T-helper 9 cell (primary cell): Measurements from ENCODE around the gene TMEM45A.
"Not testable (repeated sequence)": the region's sequence is repeated elsewhere in the genome, so short reads cannot be mapped to it uniquely, and the experiment has no call there.

Experiments used
- DNase-seq: peaks from one replicate; pipeline ENCODE4 v3.0.0-alpha.2; 2020
- total RNA-seq, 2 donors: gene quantifications; one replicate each; lab custom pipeline; 2026; lab: John Stamatoyannopoulos, UW

Gene TMEM45A, protein sequence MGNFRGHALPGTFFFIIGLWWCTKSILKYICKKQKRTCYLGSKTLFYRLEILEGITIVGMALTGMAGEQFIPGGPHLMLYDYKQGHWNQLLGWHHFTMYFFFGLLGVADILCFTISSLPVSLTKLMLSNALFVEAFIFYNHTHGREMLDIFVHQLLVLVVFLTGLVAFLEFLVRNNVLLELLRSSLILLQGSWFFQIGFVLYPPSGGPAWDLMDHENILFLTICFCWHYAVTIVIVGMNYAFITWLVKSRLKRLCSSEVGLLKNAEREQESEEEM
- total RNA-seq: 0 to 0.28 reads per million in 2 donors

DNA sequence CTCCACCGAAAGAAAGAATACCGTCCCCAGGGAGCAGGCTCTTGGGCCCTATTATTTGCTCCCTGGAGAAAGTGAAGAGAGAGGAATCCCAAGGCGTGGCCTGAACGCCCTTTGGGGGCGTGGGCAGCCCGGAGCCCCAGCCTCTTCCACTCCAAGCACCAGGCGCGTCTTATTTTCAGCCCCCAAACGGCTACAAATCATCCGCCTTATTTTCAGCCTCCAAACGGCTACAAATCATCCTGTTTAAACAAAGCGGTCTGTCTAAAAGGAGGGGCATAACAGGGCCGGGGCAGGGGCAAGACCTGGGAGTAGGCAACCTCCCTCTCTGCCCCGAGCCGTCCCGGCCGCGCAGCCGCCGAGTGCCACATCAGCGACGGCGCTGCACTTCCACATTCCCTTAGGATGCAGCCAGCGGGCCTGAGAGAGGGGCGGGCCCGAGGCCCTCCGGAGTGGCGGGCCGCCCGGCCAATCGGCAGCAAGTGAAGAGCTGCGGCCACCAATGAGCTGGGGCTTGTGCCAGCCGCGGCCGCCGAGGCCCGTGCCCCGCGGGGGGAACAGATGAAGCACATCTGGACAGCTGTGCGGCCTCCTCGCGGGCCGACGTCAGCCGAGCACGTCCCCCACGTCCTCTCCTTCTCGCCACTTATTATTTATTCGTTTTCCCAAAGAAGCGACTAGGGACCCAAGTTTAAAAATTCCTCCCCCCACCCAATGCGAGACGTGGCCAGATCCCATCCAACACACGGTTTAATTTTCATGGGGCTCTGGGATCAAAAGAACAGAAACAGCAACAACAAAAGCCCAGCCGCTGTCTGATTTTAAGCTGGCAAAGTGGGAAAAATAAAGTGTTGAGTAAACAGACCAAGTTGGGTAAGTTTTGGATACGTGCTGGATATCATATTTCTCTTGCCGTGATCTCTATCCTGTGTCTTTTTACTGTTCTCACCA, at the start of gene TMEM45A:
Gene TMEM45A, plus strand, starts transcription at position 561 of the 948 bp plus-strand sequence. CDS start 62,593 bp downstream, outside the sequence.
- DNase-seq: peak; percentile 71

DNA sequence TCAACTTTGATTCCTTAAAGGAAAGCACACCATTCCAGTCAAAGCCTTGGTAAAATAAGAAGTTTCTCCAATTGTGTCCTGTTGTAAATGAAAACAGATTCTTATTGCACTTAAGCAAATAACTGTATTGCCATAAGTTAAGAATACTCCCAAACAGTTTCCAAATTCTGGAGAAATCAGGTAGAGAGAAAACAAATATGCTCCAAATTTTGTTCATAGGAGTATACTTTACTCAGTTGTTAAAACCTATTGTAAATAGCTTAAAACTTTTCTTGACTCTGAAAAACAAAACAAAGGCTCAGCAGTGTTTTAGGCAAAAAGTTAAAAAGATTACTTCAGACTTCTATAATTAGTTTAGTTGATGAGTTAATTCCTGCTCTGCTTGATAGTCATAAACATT, 48.7 kb upstream of the TMEM45A start:
- no peak for DNase-seq

DNA sequence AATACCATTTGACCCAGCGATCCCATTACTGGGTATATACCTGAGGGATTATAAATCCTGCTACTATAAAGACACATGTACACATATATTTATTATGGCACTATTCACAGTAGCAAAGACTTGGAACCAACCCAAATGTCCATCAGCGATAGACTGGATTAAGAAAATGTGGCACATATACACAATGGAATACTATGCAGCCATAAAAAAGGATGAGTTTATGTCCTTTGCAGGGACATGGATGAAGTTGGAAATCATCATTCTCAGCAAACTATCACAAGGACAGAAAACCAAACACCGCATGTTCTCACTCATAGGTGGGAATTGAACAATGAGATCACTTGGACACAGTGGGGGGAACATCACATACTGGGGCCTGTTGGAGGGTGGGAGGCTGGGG, 45.4 kb upstream of the TMEM45A start:
- not testable (repeated sequence) for DNase-seq

DNA sequence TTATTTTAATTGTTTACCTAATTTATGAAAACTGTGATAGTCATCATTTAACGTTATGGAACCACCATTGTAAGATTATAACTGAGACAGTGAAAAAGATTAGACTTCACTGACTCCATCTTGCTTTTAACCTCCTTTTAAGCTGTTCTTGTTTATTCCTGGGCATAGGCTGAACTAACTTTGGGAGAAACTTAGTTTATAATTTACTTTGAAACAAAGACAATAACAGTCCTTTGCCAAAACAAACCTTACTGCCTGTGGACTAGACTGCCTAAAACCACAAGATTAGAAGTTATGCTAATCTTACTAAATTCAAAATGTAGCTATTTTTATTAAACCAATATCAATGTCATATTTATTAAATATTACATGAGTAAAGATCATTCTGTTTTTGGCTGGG, 44.3 kb upstream of the TMEM45A start:
- DNase-seq: no peak

DNA sequence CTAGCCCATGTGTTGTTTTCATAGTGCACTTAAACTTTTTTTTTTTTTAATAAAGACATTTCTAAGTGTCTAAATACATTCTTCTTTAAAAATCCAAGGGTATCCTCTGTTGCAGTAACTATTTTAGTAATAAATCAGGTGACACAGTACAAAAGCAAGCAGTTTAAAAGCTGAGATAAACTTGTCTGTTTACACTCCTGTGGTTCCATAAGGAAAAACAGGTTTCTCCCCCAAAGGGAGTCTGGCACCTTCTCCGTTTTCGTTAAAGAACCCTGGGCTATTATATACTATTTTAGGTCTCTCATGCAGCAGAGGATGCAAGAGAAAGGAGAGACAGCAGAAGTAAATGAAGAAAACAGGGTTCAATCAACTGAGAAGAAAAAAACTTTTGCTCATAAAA, 43.2 kb upstream of the TMEM45A start:
- no peak for DNase-seq

DNA sequence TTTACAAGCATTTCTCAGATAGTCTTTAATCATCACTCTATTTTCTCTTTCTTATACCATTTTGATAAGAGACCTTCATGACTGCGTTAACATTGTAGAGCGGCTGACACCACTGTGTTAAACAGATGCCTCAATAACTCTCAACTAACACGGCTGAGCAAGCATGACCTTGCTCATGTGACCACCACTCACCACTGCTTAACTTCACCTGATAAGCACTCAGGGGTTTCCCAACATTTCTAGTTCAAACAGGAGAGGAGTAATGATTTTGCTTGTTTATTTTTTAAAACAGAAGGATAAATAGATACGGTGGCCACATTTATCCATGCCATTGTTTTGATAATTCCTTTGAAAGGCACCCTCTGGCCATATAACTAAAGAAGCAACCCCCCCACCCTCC, 37.7 kb upstream of the TMEM45A start:
- DNase-seq: no peak

DNA sequence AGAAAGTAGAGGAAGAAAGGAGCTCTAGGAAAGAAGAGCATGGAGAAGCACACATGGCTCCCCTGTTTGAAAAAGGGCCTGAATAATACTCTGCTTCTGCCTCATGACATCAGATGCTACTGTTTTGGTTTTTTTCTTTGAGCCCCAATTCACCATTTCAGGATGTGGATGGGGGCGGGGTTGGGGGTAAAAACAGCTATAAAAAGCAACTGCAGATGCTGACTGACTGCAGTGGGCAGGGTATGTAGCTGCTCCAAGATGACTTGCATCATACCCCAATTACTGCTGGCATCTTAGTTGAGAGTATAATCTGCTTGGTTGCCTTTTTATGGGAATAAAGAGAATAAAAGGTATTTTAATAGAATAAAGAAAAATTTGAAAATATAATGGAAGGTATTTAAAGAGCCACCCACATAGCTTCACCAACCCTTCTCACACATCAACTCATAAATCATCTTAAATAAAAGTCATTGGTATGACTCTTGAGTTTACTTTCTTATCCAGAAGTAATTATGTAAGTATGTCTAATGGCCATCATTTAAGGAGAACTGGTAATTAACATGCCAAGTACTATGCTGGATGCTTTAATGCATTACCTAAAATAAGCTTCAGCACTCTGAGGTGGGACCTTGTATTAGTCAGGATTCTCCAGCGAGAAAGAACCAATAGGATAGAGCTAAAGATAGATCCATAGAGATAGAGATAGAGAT, 36.4 kb upstream of the TMEM45A start:
- no peak for DNase-seq

DNA sequence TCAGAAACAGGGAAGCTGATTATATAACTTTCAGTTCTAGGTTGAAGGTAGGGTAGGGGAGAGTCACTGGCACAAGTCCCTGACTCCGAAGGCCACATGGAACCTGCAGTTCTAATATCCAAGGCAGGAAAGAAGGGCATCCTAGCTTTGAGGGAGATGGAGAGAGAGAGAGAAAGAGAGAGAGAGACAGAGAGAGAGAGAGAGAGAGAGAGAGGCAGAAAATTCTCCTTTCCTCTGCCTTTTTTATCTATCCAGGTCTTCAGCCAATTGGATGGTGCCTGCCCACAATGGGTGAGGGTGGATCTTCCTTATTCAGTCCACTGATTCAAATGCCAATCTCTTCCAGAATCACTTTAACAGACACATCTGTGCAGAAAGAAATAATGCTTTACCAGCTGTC, 35.7 kb upstream of the TMEM45A start:
- DNase-seq: no peak

DNA sequence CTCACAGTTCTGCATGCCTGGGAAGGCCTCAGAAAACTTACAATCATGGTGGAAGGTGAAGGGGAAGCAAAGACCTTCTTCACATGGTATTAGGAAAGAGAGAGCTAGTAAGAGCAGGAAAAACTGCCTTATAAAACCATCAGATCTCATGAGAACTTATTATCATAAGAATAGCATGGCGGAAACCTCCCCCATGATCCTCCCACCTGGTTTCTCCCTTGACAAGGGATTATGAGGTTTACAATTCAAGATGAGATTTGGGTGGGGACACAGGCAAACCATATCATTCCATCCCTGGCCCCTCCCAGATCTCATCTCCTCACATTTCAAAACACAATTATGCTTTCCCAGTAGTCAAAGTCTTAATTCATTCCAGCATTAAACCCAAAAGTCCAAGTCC, 34.6 kb upstream of the TMEM45A start:
- no peak for DNase-seq

DNA sequence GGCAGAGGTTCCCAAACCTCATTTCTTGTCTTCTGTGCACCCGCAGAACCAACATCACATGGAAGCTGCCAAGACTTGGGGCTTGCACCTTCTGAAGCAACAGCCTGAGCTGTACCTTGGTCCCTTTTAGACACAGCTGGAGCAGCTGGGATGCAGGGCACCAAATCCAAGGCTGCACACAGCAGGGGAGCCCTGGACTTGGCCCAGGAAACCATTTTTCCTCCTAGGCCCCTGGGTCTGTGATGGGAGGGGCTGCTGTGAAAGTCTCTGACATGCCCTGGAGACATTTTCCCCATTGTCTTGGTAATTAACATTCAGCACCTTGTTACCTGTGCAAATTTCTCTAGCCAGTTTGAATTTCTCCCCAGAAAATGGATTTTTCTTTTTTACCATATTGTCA, 33.6 kb upstream of the TMEM45A start:
- DNase-seq: no peak

DNA sequence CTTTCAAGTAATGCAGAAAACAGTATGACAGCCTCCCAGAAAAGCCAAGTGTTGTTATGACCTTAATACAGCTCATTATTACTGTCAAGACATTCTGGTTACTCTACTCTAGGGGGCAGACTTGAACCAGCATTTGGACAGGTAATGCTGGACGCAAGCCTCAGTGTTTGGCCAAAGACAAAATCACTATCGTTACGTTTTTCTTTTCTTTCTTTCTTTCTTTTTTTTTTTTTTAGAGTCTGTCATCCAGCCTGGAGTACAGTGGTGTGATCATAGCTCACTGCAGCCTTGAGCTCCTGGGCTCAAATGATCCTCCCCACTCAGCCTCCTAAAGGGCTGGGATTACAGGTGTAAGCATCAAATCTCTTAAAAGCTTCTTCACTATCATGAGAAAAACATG, 29.4 kb upstream of the TMEM45A start:
- no peak for DNase-seq

DNA sequence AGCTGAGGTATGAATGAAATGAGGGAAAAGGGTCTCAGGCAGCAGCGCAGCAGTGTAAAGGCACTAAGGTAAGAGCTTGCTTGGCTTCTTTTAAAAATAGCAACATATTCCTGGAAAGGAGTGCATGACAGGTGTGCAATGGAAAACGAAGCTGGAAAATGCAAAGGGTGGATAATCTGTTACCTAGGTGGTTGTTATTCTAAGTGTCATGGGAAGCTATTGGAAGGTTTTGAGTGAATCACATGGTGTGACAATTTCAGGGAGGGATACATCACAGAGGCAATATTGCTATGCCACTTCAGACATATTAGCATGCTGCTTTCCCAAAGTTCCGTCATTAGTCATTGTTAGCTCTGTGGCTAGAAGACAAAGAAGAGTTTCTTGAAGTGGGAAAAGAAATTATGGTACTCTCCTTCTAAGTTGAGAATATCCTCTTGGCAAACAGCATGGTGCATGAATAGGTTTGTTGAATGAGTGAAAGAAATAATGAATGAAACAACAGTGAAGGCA, 28.7 kb upstream of the TMEM45A start:
- no peak for DNase-seq

DNA sequence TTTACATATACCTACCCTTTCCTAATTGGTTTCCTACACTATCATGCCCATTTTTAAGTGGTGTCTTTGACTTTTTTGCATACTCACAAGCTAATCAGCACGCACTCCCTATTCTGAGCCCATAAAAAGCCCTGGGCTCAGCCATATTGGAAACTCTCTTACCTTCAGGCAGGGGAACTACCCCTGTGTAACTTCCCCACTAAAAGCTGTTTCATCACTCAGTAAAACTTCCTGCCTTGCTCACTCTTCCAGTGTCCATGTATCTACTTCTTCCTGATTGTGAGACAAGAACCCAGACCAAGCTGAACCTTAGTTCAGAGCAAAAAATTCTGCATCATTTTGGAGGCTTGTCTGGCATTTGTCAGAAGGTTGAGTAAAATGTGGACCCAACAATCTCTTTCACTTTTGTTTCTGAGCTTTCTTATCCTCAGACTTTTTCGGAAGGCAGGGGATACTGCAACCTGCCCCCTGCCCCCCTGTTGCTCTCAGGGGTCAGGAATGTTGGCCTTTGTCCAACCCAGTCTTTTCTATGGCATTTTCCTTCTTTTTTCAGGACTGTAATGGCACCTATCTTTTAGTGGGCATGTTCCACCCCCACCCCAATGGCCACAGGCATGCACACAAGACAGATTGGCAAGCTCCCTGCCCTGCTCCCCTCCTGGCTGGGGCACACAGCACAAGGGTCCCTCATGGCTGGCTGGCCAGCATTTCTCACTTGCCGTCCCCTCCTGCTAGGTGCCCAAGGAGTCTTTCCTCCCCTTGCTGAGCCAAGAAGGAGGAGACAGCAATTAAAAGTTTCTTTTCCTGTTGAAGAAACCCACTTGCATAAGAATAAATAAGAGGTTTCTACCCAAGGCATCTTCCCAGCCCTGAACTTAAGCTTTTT, 26.3 kb upstream of the TMEM45A start:
- no peak for DNase-seq

DNA sequence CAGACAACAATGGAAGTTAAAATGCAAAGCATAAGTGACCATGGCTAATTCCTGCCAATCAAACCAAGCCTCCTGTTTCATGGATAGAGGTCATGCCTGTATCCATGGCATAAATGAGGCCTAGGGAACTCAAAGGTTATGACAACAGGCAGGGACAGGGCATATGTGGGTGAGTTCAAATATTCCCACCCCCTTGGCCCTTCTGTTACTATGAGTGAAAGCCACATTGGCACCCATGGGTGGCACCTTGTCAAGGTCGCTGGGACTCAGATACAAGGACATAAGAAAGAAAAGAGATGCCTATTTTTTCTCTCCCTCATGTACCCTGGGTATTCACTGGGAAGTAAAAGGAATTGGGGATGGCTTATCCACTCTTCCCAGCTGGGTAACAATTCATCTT, 25.3 kb upstream of the TMEM45A start:
- no peak for DNase-seq

DNA sequence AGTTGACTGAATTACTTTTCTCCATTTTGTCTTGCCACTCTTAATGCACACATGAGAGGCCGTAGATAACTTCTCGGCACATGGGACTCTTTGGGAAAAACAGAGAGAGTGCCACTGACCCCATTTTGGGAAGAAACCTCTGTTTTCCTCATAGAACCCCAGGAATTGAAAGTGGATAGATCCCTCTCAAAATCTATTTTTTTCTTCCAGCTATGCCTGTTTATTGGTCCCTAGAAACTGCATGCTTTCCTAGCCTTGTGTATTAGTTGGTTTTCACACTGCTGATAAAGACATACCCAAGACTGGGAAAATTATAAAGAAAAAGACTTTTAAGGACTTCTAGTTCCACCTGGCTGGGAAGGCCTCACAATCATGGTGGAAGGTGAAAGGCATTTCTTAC, 23.7 kb upstream of the TMEM45A start:
- no peak for DNase-seq

DNA sequence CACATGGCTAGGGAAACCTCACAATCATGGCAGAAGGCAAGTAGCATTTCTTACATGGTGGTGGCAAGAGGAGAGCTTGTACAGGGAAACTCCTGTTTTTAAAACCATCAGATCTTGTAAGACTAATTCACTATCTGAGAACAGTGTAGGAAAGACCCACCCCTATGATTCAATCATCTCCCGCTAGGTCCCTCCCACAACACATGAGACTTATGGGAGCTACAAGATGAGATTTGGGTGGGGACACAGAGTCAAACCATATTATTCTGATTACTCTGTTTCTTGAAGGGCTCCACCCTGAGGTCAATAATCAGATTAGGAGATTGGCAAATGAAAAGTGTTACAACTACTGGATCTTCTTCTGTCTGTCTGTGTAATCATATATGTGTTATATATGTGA, 21.5 kb upstream of the TMEM45A start:
- no peak for DNase-seq

DNA sequence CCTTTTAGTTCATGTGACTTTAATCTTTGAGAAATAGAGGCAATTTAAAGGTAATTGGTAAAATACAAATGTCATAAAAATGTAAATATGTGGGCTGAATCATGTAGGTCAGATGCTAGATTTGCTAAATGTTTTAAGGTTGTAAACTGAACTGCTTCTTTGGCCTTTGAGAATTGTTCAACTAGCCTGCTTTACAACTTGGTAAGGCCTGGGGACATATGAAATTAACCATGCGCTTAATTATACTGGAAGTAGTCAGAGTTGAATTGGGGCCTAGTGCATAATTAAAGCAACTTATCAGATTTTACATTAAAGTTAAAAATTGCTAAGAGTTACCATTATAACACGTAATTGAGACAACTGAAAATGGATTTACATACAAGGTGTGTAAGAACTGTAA, 21.0 kb upstream of the TMEM45A start:
- no peak for DNase-seq

DNA sequence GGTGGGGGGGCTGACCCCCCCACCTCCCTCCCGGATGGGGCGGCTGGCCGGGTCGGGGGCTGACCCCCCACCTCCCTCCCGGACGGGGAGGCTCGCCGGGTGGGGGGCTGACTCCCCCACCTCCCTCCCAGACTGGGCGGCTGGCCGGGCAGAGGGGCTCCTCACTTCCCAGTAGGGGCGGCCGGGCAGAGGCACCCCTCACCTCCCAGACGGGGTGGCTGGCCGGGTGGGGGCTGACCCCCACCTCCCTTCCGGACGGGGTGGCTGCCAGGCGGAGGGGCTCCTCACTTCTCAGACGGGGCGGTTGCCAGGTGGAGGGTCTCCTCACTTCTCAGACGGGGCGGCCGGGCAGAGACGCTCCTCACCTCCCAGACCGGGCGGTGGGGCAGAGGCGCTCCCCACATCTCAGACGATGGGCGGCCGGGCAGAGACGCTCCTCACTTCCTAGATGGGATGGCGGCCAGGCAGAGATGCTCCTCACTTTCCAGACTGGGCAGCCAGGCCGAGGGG, 14.5 kb upstream of the TMEM45A start:
- not testable (repeated sequence) for DNase-seq

DNA sequence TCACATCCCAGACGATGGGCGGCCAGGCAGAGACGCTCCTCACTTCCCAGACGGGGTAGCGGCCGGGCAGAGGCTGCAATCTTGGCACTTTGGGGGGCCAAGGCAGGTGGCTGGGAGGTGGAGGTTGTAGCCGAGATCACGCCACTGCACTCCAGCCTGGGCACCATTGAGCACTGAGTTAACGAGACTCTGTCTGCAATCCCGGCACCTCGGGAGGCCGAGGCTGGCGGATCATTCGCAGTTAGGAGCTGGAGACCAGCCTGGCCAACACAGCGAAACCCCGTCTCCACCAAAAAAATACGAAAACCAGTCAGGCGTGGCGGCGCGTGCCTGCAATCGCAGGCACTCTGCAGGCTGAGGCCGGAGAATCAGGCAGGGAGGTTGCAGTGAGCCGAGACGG, 13.9 kb upstream of the TMEM45A start:
- DNase-seq: not testable (repeated sequence)

DNA sequence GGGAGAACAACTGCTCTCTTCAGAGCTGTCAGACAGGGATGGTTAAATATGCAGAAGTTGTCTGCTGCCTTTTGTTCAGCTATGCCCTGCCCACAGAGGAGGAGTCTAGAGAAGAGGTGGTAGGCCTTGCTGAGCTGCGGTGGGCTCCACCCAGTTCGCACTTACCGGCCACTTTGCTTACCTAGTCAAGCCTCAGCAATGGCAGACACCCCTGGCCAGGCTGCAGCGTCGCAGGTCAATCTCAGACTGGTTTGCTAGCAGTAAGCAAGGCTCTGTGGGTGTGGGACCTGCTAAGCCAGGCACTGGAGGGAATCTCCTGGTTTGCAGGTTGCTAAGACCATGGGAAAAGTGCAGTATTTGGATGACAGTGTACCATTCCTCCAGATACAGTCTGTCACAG, 12.3 kb upstream of the TMEM45A start:
- DNase-seq: no peak

DNA sequence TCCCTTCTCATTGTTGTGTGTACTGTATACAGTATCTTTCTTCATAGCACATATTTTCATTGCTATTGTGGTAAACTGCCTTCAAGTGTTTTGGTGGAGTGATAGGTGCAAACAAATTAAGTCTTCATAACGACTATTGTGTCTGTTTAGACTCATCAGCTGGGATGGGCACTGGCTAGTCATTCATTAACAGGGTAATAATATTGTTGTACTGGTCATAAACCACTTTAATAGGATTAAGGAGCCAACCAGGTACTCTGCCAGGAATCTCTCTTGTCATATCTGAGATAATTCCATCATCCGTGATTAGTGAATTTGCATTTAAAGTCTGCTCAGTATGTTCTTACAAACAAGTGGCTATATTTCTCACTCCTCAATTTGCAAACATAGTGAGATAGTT, 10.2 kb upstream of the TMEM45A start:
- DNase-seq: no peak

DNA sequence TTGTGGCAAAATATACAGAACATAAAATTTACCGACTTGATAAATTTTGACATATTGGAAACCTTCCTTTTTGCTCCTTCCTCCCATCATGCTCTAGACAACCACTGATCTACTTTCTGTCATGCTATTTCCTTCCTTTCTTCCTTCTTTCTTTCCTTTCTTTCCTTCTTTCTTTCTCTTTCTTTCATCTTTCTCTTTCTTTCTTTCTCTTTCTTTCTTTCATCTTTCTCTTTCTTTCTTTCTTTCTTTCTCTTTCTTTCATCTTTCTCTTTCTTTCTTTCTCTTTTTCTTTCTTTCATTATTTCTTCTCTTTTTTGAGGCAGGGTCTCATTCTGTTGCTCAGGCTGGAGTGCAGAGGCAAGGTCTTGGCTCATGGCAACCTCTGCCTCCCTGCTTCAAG, 8.9 kb upstream of the TMEM45A start:
- DNase-seq: no peak
